Measurements from ENCODE around the gene WNT3.

DNA sequence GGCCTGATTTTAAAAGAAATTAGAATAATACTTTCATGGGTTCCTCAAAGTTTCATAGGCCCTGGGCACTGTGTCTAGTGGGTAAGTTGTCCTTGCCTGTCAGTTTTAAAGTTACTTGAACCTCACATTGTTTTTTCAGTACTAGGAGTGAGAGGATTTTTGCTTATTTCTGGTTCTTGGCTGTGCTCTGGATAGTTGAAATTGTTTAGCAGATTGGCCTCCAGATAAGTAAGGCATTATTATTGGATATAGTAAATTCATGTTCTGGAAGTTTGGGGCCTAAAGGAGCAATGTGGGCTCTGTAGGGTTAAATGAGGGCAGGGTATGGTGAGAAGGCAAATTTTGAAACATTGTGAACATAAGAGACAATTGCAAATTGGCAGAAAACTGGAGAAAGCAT, 78.5 kb downstream of the WNT3 start:
- TF ChIP-seq EGR1 (IDR thresholded peaks at IDR 0.05; ENCODE audit: borderline replicate concordance, low read depth, low read length), result no peak
- TF ChIP-seq, protein P1, sequence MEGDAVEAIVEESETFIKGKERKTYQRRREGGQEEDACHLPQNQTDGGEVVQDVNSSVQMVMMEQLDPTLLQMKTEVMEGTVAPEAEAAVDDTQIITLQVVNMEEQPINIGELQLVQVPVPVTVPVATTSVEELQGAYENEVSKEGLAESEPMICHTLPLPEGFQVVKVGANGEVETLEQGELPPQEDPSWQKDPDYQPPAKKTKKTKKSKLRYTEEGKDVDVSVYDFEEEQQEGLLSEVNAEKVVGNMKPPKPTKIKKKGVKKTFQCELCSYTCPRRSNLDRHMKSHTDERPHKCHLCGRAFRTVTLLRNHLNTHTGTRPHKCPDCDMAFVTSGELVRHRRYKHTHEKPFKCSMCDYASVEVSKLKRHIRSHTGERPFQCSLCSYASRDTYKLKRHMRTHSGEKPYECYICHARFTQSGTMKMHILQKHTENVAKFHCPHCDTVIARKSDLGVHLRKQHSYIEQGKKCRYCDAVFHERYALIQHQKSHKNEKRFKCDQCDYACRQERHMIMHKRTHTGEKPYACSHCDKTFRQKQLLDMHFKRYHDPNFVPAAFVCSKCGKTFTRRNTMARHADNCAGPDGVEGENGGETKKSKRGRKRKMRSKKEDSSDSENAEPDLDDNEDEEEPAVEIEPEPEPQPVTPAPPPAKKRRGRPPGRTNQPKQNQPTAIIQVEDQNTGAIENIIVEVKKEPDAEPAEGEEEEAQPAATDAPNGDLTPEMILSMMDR (IDR thresholded peaks at IDR 0.05; ENCODE audit: control extremely low read depth in 1 of 3, insufficient read depth in 1 of 3, low read depth in 1 of 3, low read length in 3 of 3), result no peak
- TF ChIP-seq EZH2 (IDR thresholded peaks at IDR 0.05; ENCODE audit: low read depth, low read length, severe bottlenecking), result no peak
- no peak for TF ChIP-seq CEBPB (IDR thresholded peaks at IDR 0.05; ENCODE audit: low read depth, low read length)
- TF ChIP-seq POLR2A (IDR thresholded peaks at IDR 0.05; ENCODE audit: control extremely low read depth in 1 of 2, low read depth in 2 of 2, low read length in 2 of 2), result no peak
- TF ChIP-seq SIRT6 (IDR thresholded peaks at IDR 0.05; ENCODE audit: low read length), result no peak

Data from H1 (cell line).